A673 (cell line): ENCODE data around the gene DOCK1. TPM values are rescaled to one million over a fixed set of nuclear protein-coding genes. Genes with fewer than 3 reads are reported as not detected.

Source experiments
- BruUV-seq: library from RNA; stranded (reverse); fragments of 400-500 nt; replicated peaks from 2 replicates; lab custom pipeline; 2021; lab: Mats Ljungman, UMichigan
- CTCF ChIA-PET: fragments of 300-600 bp; sonication (Branson Sonifier 250); formaldehyde crosslinking; loops from one replicate; lab custom pipeline; 2022; ENCODE audit warnings: antibody characterized with exemption; lab: Charles Lee
- POLR2A ChIA-PET: fragments of 300-600 bp; sonication (Branson Sonifier 250); formaldehyde crosslinking; loops from one replicate; lab custom pipeline; 2022; ENCODE audit warnings: antibody characterized with exemption; ENCODE audit not compliant: low non-redundant PET; lab: Charles Lee
- DNase-seq: peaks from one replicate; pipeline ENCODE4 v3.0.0-alpha.2; 2015; ENCODE audit warnings: low spot score
- H3K27ac ChIP-seq: fragments of 200-600 bp; sonication (generic); 2 replicates; pipeline ENCODE4 v1.5.1; 2016; ENCODE audit warnings: mixed run types, low read depth, mild to moderate bottlenecking, mixed read lengths, antibody characterized with exemption, low read length; ENCODE audit not compliant: poor library complexity, severe bottlenecking
- H3K27me3 ChIP-seq: fragments of 200-600 bp; sonication (generic); replicated peaks from 2 replicates; pipeline ENCODE4 v1.6.1; 2017; ENCODE audit warnings: mixed run types, low read depth, mild to moderate bottlenecking, mixed read lengths, antibody characterized with exemption, low read length; ENCODE audit not compliant: insufficient read depth, poor library complexity
- H3K36me3 ChIP-seq: fragments of 200-600 bp; sonication (generic); 2 replicates; pipeline ENCODE4 v1.6.1; 2016; ENCODE audit warnings: mixed run types, mild to moderate bottlenecking, mixed read lengths, antibody characterized with exemption, low read length; ENCODE audit not compliant: insufficient read depth, poor library complexity, severe bottlenecking
- H3K4me1 ChIP-seq: fragments of 200-600 bp; sonication (generic); 2 replicates; pipeline ENCODE4 v1.6.1; 2017; ENCODE audit warnings: mixed run types, mild to moderate bottlenecking, mixed read lengths, antibody characterized with exemption, low read length; ENCODE audit not compliant: insufficient read depth, poor library complexity, severe bottlenecking
- H3K4me3 ChIP-seq: fragments of 200-600 bp; sonication (generic); 2 replicates; pipeline ENCODE4 v1.5.1; 2016; ENCODE audit warnings: low read depth, mixed run types, mild to moderate bottlenecking, mixed read lengths, low read length; ENCODE audit not compliant: poor library complexity, severe bottlenecking
- H3K9me3 ChIP-seq: fragments of 200-600 bp; sonication (generic); 2 replicates; pipeline ENCODE4 v1.6.1; 2016; ENCODE audit warnings: mixed run types, low read depth, mild to moderate bottlenecking, mixed read lengths, antibody characterized with exemption, low read length; ENCODE audit not compliant: poor library complexity, severe bottlenecking
- CTCF ChIP-seq: fragments of 300-800, 200-600 bp; sonication (generic); conservative IDR thresholded peaks from 2 replicates; pipeline ENCODE4 v1.5.1; 2017; ENCODE audit warnings: low read depth, mild to moderate bottlenecking, antibody characterized with exemption, low read length, moderate library complexity, mixed read lengths
- EZH2 ChIP-seq: fragments of 200-600 bp; sonication (generic); IDR thresholded peaks from 2 replicates; pipeline ENCODE4 v1.6.1; 2017; ENCODE audit warnings: borderline replicate concordance, low read depth, mild to moderate bottlenecking, mixed read lengths, antibody characterized with exemption, low read length; ENCODE audit not compliant: poor library complexity, severe bottlenecking
- intact Hi-C: fragments of 100-400 bp; cut with micrococcal nuclease; formaldehyde crosslinking; loops from one replicate; pipeline ENCODE4 v1.10.0; 2022; ENCODE audit not compliant: unreplicated experiment
- total RNA-seq: library from RNA; stranded (reverse); gene quantifications from 2 replicates; pipeline ENCODE4 v1.2.3, GENCODE V29; 2021

Gene DOCK1
- total RNA-seq, 1 experiment from 2014 or later, result 30.7 TPM

- Histone ChIP-seq H3K9me3 (peaks cover 3% of the 10 kb centered on the region), H3K27me3 (no peaks in the 10 kb centered on the region), H3K27ac (no peak overlapping the region), H3K4me1 (no peaks in the 10 kb centered on the region), H3K4me3 (no peak overlapping the region), H3K36me3 (no peaks in the 10 kb centered on the region)
- BruUV-seq, result no TSS peak
- CTCF ChIA-PET, result no interaction called here
- POLR2A ChIA-PET, result no interaction called here
- TF ChIP-seq CTCF, result no peak
- no peak for TF ChIP-seq EZH2
- intact Hi-C loops, result no loop called here
- DNase-seq, result no peak
These were observed 553.6 kb downstream of the DOCK1 start for GRCh38 chr10:127458829-127459228.

GRCh38 chr10:127459918-127460317, 554.7 kb downstream of the DOCK1 start:
- intact Hi-C loops, result no loop called here
- ChIA-PET CTCF (no interaction called here), POLR2A (no interaction called here)
- no peak for TF ChIP-seq EZH2
- TF ChIP-seq CTCF, result no peak
- BruUV-seq, result no TSS peak
- Histone ChIP-seq H3K4me3 (no peak overlapping the region), H3K9me3 (peaks cover 3% of the 10 kb centered on the region), H3K36me3 (no peaks in the 10 kb centered on the region), H3K27me3 (no peaks in the 10 kb centered on the region), H3K27ac (no peak overlapping the region), H3K4me1 (peaks cover 7% of the 10 kb centered on the region)
- no peak for DNase-seq

- DNase-seq, result no peak
- no peaks in the 10 kb centered on the region for H3K27me3 ChIP-seq
- peaks cover 10% of the 10 kb centered on the region for H3K4me1 ChIP-seq
- TF ChIP-seq EZH2 (no peak), CTCF (no peak)
- no peak overlapping the region for H3K4me3 ChIP-seq
- no peak overlapping the region for H3K27ac ChIP-seq
- H3K36me3 ChIP-seq, result no peaks in the 10 kb centered on the region
- CTCF ChIA-PET, result no interaction called here
- intact Hi-C loops, result no loop called here
- POLR2A ChIA-PET, result no interaction called here
- no TSS peak for BruUV-seq
- H3K9me3 ChIP-seq, result peaks cover 3% of the 10 kb centered on the region
These were observed 557.5 kb downstream of the DOCK1 start for GRCh38 chr10:127462643-127463295.
